AG04450 (cell line): Measurements from ENCODE around the gene CCDC117. TPM values are rescaled to one million over a fixed set of nuclear protein-coding genes. Genes with fewer than 3 reads are reported as not detected.

Source experiments
- CTCF ChIA-PET: fragments of 300-600, 350-600 bp; formaldehyde crosslinking; extraction: SDS; loops from one replicate; lab custom pipeline; 2022; ENCODE audit warnings: antibody characterized with exemption, inconsistent platforms; lab: Charles Lee
- POLR2A ChIA-PET: fragments of 350-600 bp; formaldehyde crosslinking; extraction: SDS; loops from one replicate; lab custom pipeline; 2021; ENCODE audit warnings: antibody characterized with exemption, inconsistent platforms; lab: Yijun Ruan, JAX
- DNase-seq: peaks from one replicate; pipeline ENCODE4 v3.0.0-alpha.2; 2011; ENCODE audit warnings: low read depth, low spot score
- H3K27ac ChIP-seq: one replicate; pipeline ENCODE4 v1.5.1; 2012; ENCODE audit warnings: low read depth, low read length, control low read depth
- H3K27me3 ChIP-seq: one replicate; pipeline ENCODE4 v1.6.0; 2012; ENCODE audit warnings: low read length; ENCODE audit not compliant: control insufficient read depth, insufficient read depth
- H3K4me3 ChIP-seq: 2 replicates; pipeline ENCODE4 v1.5.1; 2011; ENCODE audit warnings: mild to moderate bottlenecking, low read depth, low read length, control low read depth
- H3K9me3 ChIP-seq: 2 replicates; pipeline ENCODE4 v1.5.1; 2012; ENCODE audit warnings: low read length; ENCODE audit not compliant: control insufficient read depth, insufficient read depth
- CTCF ChIP-seq: IDR thresholded peaks from 2 replicates; pipeline ENCODE4 v1.5.1; 2011; ENCODE audit warnings: low read depth, low read length, control low read depth, inconsistent platforms
- polyA plus RNA-seq: library from polyadenylated mRNA; depleted of rRNA; stranded (reverse); fragments of >200 nt; gene quantifications from 2 replicates; pipeline ENCODE4 v1.2.3, GENCODE V29; 2011; rRNA removed
- small RNA-seq: library from RNA; depleted of rRNA; stranded (forward); fragments of <200 nt; gene quantifications from one replicate; pipeline ENCODE3, GENCODE V24; 2012; ENCODE audit warnings: low read depth; ENCODE audit not compliant: insufficient read length

Gene CCDC117
- polyA plus RNA-seq, 1 experiment, result 24.4 TPM

- no peaks in the 10 kb centered on the region for H3K27me3 ChIP-seq
- ChIA-PET CTCF (interaction anchor here (0.8 to 1.4 kb wide), 2 partner anchors 20 to 204 kb away, joined by 3 to 4 read pairs; no protein-coding TSS in a partner anchor), POLR2A (no interaction called here)
- no peak for DNase-seq
- no peak overlapping the region for H3K4me3 ChIP-seq
- peaks cover 3% of the 10 kb centered on the region; the same call in 1 of the 2 replicates for H3K9me3 ChIP-seq
- no peak for TF ChIP-seq CTCF
- H3K27ac ChIP-seq, result no peak overlapping the region
These were observed 63.2 kb downstream of the CCDC117 start for GRCh38 chr22:28835630-28836189.

GRCh38 chr22:28837640-28838039 lies 65.1 kb downstream of the CCDC117 start:
- ChIA-PET POLR2A (no interaction called here), CTCF (interaction anchor here (1.8 kb wide), 1 partner anchor 237 kb away, joined by 6 read pairs; no protein-coding TSS in a partner anchor)
- TF ChIP-seq CTCF, result no peak
- no peak overlapping the region for H3K4me3 ChIP-seq
- H3K27ac ChIP-seq, result no peak overlapping the region
- no peaks in the 10 kb centered on the region for H3K27me3 ChIP-seq
- DNase-seq, result no peak
- peaks cover 3% of the 10 kb centered on the region; the same call in 1 of the 2 replicates for H3K9me3 ChIP-seq

Small RNAs within 50 kb of the gene (small RNA-seq; reads per million reads assigned to genes)
- gene Z93930.1, result not detected

Other genes starting within 250 kb of the CCDC117 start
- 11.2 and 14.1 TPM in 2 replicates for gene TTC28, start 92.9 kb upstream of the CCDC117 start, polyA plus RNA-seq
- gene CHEK2, start 30.9 kb upstream of the CCDC117 start, polyA plus RNA-seq, result 16.5 and 19.5 TPM in 2 replicates
- gene HSCB, start 30.7 kb upstream of the CCDC117 start, polyA plus RNA-seq, result 23.9 and 24.5 TPM in 2 replicates
- 193 and 205 TPM in 2 replicates for gene XBP1, start 27.9 kb downstream of the CCDC117 start, polyA plus RNA-seq
- gene ZNRF3, start 110.9 kb downstream of the CCDC117 start, polyA plus RNA-seq, result 1.3 and 1.4 TPM in 2 replicates